Loucy (cell line): ENCODE measurements around the gene SLC22A23.

Source experiments
- CTCF ChIP-seq: fragments of 200-600 bp; sonication (generic); conservative IDR thresholded peaks from 2 replicates; pipeline ENCODE4 v1.5.1; 2014; ENCODE audit warnings: mild to moderate bottlenecking, antibody characterized with exemption, low read length
- EZH2phosphoT487 ChIP-seq: fragments of 200-600 bp; IDR thresholded peaks from 2 replicates; pipeline ENCODE4 v1.6.1; 2018; ENCODE audit warnings: antibody characterized with exemption, mild to moderate bottlenecking, moderate library complexity, borderline replicate concordance

GRCh38 chr6:3287976-3288707, 168.7 kb downstream of the SLC22A23 start:
- TF ChIP-seq CTCF, result no peak
- no peak for TF ChIP-seq EZH2phosphoT487
